ENCODE data around the gene HS1BP3.

The HS1BP3 gene

GRCh38 chr2:20612925-20613916 lies 37.7 kb downstream of the HS1BP3 start:
- Histone ChIP-seq H3K9me3 (ENCODE audit: severe bottlenecking) (no peaks in the 10 kb centered on the region), H3K27me3 (ENCODE audit: insufficient read depth, poor library complexity, severe bottlenecking) (no peaks in the 10 kb centered on the region), H3K4me1 (ENCODE audit: insufficient read depth, poor library complexity, severe bottlenecking) (peaks cover 20% of the 10 kb centered on the region), H3K36me3 (ENCODE audit: low read depth) (no peaks in the 10 kb centered on the region), H3K27ac (ENCODE audit: poor library complexity, severe bottlenecking) (no peak overlapping the region), H3K4me3 (ENCODE audit: severe bottlenecking) (no peak overlapping the region)
- TF ChIP-seq, protein P1, sequence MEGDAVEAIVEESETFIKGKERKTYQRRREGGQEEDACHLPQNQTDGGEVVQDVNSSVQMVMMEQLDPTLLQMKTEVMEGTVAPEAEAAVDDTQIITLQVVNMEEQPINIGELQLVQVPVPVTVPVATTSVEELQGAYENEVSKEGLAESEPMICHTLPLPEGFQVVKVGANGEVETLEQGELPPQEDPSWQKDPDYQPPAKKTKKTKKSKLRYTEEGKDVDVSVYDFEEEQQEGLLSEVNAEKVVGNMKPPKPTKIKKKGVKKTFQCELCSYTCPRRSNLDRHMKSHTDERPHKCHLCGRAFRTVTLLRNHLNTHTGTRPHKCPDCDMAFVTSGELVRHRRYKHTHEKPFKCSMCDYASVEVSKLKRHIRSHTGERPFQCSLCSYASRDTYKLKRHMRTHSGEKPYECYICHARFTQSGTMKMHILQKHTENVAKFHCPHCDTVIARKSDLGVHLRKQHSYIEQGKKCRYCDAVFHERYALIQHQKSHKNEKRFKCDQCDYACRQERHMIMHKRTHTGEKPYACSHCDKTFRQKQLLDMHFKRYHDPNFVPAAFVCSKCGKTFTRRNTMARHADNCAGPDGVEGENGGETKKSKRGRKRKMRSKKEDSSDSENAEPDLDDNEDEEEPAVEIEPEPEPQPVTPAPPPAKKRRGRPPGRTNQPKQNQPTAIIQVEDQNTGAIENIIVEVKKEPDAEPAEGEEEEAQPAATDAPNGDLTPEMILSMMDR (IDR thresholded peaks at IDR 0.05; ENCODE audit: poor library complexity, severe bottlenecking) = no peak
- peak; percentile 41 for DNase-seq (ENCODE audit: low spot score)
- no peak for ATAC-seq (ENCODE audit: low read depth)

- Histone ChIP-seq H3K27me3 (ENCODE audit: insufficient read depth, poor library complexity, severe bottlenecking) (no peaks in the 10 kb centered on the region), H3K4me3 (ENCODE audit: severe bottlenecking) (no peak overlapping the region), H3K36me3 (ENCODE audit: low read depth) (no peaks in the 10 kb centered on the region), H3K27ac (ENCODE audit: poor library complexity, severe bottlenecking) (no peak overlapping the region), H3K9me3 (ENCODE audit: severe bottlenecking) (no peaks in the 10 kb centered on the region), H3K4me1 (ENCODE audit: insufficient read depth, poor library complexity, severe bottlenecking) (peaks cover 9% of the 10 kb centered on the region)
- ATAC-seq (ENCODE audit: low read depth) (no peak), DNase-seq (ENCODE audit: low spot score) (no peak)
- TF ChIP-seq, protein P1 (IDR thresholded peaks at IDR 0.05; ENCODE audit: poor library complexity, severe bottlenecking) = no peak
Observed at GRCh38 chr2:20611844-20612356, 39.0 kb downstream of the HS1BP3 start.

GRCh38 chr2:20611077-20611843 lies 39.6 kb downstream of the HS1BP3 start:
- TF ChIP-seq, protein P1 (IDR thresholded peaks at IDR 0.05; ENCODE audit: poor library complexity, severe bottlenecking) = no peak
- H3K4me3 ChIP-seq (ENCODE audit: severe bottlenecking) = no peak overlapping the region
- no peak for ATAC-seq (ENCODE audit: low read depth)
- no peaks in the 10 kb centered on the region for H3K9me3 ChIP-seq (ENCODE audit: severe bottlenecking)
- peaks cover 9% of the 10 kb centered on the region for H3K4me1 ChIP-seq (ENCODE audit: insufficient read depth, poor library complexity, severe bottlenecking)
- DNase-seq (ENCODE audit: low spot score) = peak; percentile 34
- no peaks in the 10 kb centered on the region for H3K36me3 ChIP-seq (ENCODE audit: low read depth)
- no peaks in the 10 kb centered on the region for H3K27me3 ChIP-seq (ENCODE audit: insufficient read depth, poor library complexity, severe bottlenecking)
- no peak overlapping the region for H3K27ac ChIP-seq (ENCODE audit: poor library complexity, severe bottlenecking)

- H3K9me3 ChIP-seq (ENCODE audit: severe bottlenecking) = no peaks in the 10 kb centered on the region
- no peak overlapping the region for H3K4me3 ChIP-seq (ENCODE audit: severe bottlenecking)
- TF ChIP-seq, protein P1 (IDR thresholded peaks at IDR 0.05; ENCODE audit: poor library complexity, severe bottlenecking) = no peak
- no peak for ATAC-seq (ENCODE audit: low read depth)
- H3K4me1 ChIP-seq (ENCODE audit: insufficient read depth, poor library complexity, severe bottlenecking) = peaks cover 9% of the 10 kb centered on the region
- no peaks in the 10 kb centered on the region for H3K36me3 ChIP-seq (ENCODE audit: low read depth)
- DNase-seq (ENCODE audit: low spot score) = peak; percentile 17
- H3K27ac ChIP-seq (ENCODE audit: poor library complexity, severe bottlenecking) = no peak overlapping the region
- H3K27me3 ChIP-seq (ENCODE audit: insufficient read depth, poor library complexity, severe bottlenecking) = no peaks in the 10 kb centered on the region
Observed at GRCh38 chr2:20609995-20610357, 40.9 kb downstream of the HS1BP3 start.
